DMS114 treated with DMSO at 0.1 percent for 48 hours (cell line): ENCODE data around the gene PHOX2A.

ENCODE experiments used
- DNase-seq: peaks from one replicate; lab custom pipeline; 2025; ENCODE audit not compliant: unreplicated experiment; lab: John Stamatoyannopoulos, UW

PHOX2A gene

DNA sequence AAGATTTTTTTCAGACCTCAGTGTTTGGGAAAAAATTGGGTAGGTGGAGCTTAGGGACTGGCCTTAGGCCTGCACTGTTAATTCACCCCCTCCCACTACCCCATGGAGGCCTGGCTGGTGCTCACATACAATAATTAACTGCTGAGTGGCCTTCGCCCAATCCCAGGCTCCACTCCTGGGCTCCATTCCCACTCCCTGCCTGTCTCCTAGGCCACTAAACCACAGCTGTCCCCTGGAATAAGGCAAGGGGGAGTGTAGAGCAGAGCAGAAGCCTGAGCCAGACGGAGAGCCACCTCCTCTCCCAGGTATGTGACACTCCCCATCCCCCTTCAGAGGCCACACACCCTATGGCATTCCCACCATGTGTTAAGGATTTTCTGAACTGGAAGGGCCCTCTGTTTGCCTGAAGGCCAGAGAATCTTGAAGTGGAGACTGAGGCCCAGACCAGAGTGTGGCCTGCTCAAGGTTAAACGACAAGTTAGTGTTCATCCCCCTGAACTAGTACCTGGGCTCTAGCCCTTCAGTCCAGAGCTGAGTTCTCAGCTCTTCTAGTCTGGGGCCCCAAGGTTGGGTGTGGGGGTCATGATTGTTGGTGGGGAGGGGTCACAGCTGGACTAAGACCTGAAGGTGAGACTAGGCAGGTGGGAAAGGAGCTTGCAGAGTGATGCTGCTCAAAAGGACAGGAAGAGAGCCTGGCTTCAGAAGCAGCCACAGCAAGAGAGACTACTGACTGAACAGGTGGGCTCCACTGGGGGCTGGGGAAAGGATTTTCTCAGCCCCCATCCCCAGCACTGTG lies 54.3 kb downstream of the PHOX2A start:
- no peak for DNase-seq
